Nucleus accumbens (tissue), 56 donors: ENCODE measurements around the gene MAPK1IP1L.
"Not testable (repeated sequence)": the region's sequence is repeated elsewhere in the genome, so short reads cannot be mapped to it uniquely, and the experiment has no call there.

ENCODE experiments used
- DNase-seq, 56 donors: peaks; one replicate each; lab custom pipeline; 2025; lab: John Stamatoyannopoulos, UW

Gene MAPK1IP1L

DNA sequence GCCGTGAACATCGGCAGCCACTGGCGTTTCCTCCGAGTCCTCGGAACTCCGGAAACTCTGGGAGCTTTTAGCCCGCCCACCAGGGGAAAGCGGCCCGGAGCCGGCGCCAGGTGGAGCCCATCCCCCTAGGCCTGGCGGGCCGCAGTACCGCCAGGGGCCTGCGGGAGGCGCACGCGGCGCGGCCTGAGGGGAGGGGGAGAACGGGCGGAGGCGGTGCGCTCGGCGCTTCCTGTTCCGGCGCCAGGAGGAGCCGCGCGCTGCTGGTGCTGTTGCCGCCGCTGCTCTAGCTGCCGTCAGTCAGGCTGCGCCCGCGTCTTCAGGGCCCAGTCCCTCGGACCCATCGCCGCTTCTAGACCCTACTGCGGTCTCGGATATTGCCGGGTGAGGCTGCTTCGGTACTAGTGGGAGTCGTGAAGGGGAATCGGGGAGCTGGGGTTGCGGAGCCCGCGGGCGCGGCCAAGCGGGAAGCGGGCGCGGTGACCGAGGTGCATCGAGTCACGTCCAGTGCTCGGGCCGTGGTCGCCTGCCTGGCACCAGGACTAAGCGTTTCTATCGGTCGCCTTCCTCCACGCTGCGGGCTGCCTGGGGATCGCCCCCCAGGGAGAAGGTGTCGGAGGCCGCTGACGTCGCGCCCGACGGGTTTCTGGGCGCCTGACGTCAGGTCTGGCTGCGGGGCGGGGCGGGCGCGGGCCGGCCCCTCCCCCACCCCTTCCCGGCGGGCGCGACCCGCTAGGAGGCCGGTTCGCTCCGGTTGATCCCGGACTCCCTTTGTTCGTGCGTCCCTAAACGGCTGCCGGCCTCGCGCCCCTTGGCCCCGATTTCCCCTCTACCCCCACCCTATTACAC lies at the start of gene MAPK1IP1L:
TSS of gene MAPK1IP1L (plus strand) at position 225 of the 846 bp plus-strand sequence. CDS start 10,037 bp downstream, outside the sequence.
- DNase-seq = peak; percentile 57 to 94 (median 84)

DNA sequence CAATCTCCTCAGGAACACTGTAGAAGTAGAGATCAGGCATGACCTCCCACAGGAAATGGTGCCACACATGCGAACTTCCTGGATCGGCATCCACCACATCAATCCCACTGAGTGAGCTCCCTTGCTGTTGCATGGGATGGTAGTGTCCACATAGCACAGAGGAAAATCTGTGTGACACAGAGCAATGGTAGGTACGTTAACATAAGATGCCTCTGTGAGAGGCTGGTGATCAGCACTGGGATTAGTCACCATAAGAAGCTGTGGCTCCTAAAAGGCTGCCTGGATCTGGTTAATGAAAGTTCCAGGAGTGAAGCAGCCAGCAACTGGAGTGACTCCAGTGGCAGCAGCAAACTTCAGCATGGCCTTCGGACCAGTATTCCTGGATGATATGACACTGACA lies 46.4 kb upstream of the MAPK1IP1L start:
- DNase-seq = no peak

DNA sequence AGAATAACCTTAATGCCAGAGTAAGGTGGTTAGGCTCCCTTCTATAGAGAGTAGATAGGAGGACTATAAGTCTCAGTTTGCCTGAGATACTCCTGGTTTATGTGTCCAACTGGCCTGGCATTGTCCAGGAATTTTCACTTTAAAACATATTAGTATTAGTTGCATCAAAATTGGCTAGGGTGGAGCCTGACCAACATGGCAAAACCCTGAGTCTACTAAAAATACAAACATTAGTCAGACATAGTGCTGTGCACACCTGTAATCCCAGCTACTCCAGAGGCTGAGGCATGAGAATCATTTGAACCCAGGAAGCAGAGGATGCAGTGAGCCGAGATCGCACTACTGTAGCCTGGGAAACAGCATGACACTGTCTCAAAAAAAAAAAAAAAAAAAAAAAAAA lies 36.4 kb upstream of the MAPK1IP1L start:
- no peak for DNase-seq

GRCh38 chr14:55019968-55020554 lies 31.4 kb upstream of the MAPK1IP1L start:
- DNase-seq = no peak

DNA sequence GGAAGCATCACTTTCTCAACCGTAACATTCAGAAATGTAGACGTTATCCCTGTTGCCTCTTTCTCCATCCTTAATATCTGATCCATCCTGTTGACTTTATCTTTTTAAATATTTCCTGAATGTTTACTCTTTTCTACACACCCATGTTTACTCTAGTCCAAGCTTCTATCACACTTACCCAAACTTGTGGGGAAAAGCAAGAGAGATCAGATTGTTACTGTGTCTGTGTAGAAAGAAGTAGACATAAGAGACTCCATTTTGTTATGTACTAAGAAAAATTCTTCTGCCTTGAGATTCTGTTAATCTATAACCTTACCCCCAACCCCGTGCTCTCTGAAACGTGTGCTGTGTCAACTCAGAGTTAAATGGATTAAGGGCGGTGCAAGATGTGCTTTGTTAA lies 27.1 kb upstream of the MAPK1IP1L start:
- not testable (repeated sequence) for DNase-seq

- no peak for DNase-seq
Measured at GRCh38 chr14:55025948-55026347, 25.5 kb upstream of the MAPK1IP1L start.

GRCh38 chr14:55026441-55026792 lies 25.0 kb upstream of the MAPK1IP1L start:
- no peak for DNase-seq

GRCh38 chr14:55026793-55027561 lies 24.5 kb upstream of the MAPK1IP1L start, which contains the start of the genes SOCS4 and WDHD1:
Gene SOCS4 (plus strand): TSS chr14:55027236. CDS start chr14:55043042, 15,806 bp downstream.
Gene WDHD1 (minus strand): TSS chr14:55027099. CDS start chr14:55026787, 312 bp downstream.
- DNase-seq = peak; percentile 62 to 97 (median 93)

GRCh38 chr14:55028066-55028465 lies 23.4 kb upstream of the MAPK1IP1L start:
- no peak for DNase-seq

DNA sequence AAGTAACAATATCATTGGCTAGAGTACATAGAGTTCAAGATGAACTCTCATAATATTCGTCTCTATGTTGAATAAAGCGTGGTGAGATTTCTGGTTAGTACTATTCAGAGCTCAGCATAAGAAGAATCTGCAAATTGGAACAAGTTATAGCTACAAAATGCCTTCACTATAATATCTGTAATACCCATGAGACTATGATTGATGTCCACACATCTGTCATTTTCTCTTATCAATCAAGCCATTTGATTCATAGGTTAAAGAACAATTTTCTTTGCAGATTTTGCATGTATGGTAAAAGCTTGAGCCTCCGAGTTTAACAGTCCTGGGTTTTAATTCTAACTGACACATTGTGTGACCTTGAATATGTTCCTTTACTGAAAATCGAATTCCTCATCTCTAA lies 23.0 kb upstream of the MAPK1IP1L start:
- DNase-seq = no peak

- no peak for DNase-seq
Measured at GRCh38 chr14:55031190-55031589, 20.3 kb upstream of the MAPK1IP1L start.

GRCh38 chr14:55037995-55038394 lies 13.5 kb upstream of the MAPK1IP1L start:
- not testable (repeated sequence) for DNase-seq

DNA sequence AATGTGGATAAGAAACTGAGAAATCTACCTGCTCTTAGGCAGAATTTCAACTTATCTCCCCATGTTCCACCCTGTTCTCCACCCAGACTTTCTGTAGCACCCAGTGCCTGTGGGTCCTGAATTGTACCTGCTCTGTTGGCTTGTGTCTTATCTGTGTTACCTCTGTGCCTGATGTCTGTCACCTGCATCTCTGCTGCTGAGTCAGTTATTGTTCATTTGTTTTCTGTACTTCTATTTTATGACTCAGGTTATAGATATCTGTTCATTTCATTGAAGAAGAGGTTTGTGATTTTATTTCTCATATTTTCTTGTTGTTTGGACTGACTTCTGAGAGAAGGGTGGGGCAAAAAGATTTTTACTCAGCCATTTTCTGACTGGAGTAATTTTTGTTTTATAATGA lies 12.7 kb upstream of the MAPK1IP1L start:
- DNase-seq = no peak

GRCh38 chr14:55043528-55043927 lies 7.9 kb upstream of the MAPK1IP1L start:
- DNase-seq = no peak

GRCh38 chr14:55045087-55045486 lies 6.4 kb upstream of the MAPK1IP1L start:
- no peak for DNase-seq

DNA sequence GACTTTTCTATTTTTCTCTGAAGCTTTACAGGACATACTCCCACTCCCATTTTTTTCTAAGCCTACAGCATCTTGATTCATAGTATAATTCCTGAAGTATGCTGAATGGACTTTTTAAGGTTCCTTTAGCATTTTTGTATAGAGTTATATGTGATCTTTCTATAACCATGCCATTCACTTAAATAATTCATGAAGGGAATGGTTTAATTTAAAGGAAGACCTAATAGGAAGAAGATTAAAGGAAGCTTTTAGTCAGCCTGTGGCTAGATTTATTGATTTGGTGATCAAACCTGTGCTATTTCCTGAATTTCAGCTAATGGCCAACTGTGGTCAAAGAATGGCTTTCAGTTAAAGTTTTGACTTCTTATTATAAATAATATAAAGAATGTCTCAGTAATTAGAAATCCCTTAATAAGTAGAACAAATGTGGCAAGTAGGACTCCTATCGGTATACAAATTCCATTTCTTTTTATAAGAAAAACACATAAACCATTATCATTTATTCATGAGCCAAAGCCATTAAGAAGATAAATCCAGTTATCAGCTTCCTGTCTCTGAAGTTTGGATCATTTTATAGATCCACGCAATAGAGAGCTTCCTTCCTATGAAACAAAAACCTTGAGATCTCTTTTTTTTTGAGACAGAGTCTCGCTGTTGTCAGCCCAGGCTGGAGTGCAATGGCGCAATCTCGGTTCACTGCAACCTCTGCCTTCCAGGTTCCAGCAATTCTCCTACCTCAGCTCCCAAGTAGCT lies 4.0 kb upstream of the MAPK1IP1L start:
- DNase-seq = no peak

GRCh38 chr14:55048900-55049436 lies 2.5 kb upstream of the MAPK1IP1L start:
- no peak for DNase-seq

DNA sequence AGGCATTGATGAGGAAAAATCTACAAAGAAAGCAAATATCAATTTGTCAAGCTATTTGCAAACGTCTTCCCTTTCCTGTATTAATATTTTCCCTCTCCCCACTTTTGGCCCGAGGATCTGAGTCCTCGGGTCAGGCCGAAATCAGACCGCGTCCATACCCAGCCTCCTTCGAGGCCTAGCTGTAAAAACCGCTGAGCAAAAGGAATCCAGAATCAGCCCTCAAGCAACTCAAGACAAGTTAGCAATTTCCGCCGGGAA lies 353 bp upstream of the MAPK1IP1L start:
- DNase-seq = no peak

GRCh38 chr14:55052269-55052930 lies 953 bp downstream of the MAPK1IP1L start:
- no peak for DNase-seq

GRCh38 chr14:55053018-55053417 lies 1.6 kb downstream of the MAPK1IP1L start:
- DNase-seq = no peak
